M059J (cell line): ENCODE data around the gene SLC1A2. TPM values are rescaled to one million over a fixed set of nuclear protein-coding genes. Genes with fewer than 3 reads are reported as not detected.

Experiments used
- DNase-seq: peaks from one replicate; pipeline ENCODE4 v3.0.0-alpha.2; 2012; ENCODE audit warnings: low read depth
- total RNA-seq: library from RNA; depleted of rRNA; stranded (reverse); fragments of >200 nt; shearing (Covaris generic); gene quantifications from 2 replicates; pipeline ENCODE4 v1.2.3, GENCODE V29; 2014

Gene SLC1A2
- total RNA-seq, 1 experiment from 2014 or later: 0.59 TPM

GRCh38 chr11:35413598-35413997, 5.8 kb downstream of the SLC1A2 start:
- no peak for DNase-seq

GRCh38 chr11:35412285-35412684, 7.1 kb downstream of the SLC1A2 start:
- no peak for DNase-seq

- no peak for DNase-seq
These were observed 12.3 kb downstream of the SLC1A2 start for GRCh38 chr11:35407041-35407440.

- peak; percentile 53 for DNase-seq
These were observed 15.0 kb downstream of the SLC1A2 start for GRCh38 chr11:35404388-35404775.

GRCh38 chr11:35403765-35404387, 15.5 kb downstream of the SLC1A2 start:
- DNase-seq: no peak

- DNase-seq: no peak
These were observed 16.4 kb downstream of the SLC1A2 start for GRCh38 chr11:35402751-35403660.

- DNase-seq: no peak
These were observed 20.5 kb downstream of the SLC1A2 start for GRCh38 chr11:35398881-35399280.

- DNase-seq: no peak
These were observed 24.4 kb downstream of the SLC1A2 start for GRCh38 chr11:35394941-35395340.

GRCh38 chr11:35393098-35393497, 26.3 kb downstream of the SLC1A2 start:
- no peak for DNase-seq

- peak; percentile 77 for DNase-seq
These were observed 27.3 kb downstream of the SLC1A2 start for GRCh38 chr11:35391922-35392688.

GRCh38 chr11:35390737-35391682, 28.3 kb downstream of the SLC1A2 start:
- DNase-seq: peak; percentile 86

GRCh38 chr11:35389897-35390465, 29.4 kb downstream of the SLC1A2 start:
- DNase-seq: no peak

GRCh38 chr11:35389112-35389511, 30.2 kb downstream of the SLC1A2 start:
- no peak for DNase-seq

GRCh38 chr11:35388061-35388460, 31.3 kb downstream of the SLC1A2 start:
- no peak for DNase-seq

- DNase-seq: peak; percentile 33
These were observed 32.0 kb downstream of the SLC1A2 start for GRCh38 chr11:35387111-35387982.

GRCh38 chr11:35383953-35384352, 35.4 kb downstream of the SLC1A2 start:
- no peak for DNase-seq

GRCh38 chr11:35381709-35382322, 37.5 kb downstream of the SLC1A2 start:
- DNase-seq: no peak

GRCh38 chr11:35380603-35381002, 38.8 kb downstream of the SLC1A2 start:
- no peak for DNase-seq

GRCh38 chr11:35377262-35377661, 42.1 kb downstream of the SLC1A2 start:
- no peak for DNase-seq
